Superior temporal gyrus (tissue), 1 donor: ENCODE measurements around the gene HMGB4.

Source experiments
- DNase-seq: peaks from one replicate; pipeline ENCODE4 v3.0.0-alpha.2; 2016; ENCODE audit errors: extremely low spot score

HMGB4 gene

GRCh38 chr1:33863779-33864178 is at the start of gene HMGB4:
HMGB4 (plus strand) TSS chr1:33864079; CDS start chr1:33864192, 113 bp downstream.
- DNase-seq, result no peak

GRCh38 chr1:33814166-33814565 is 49.7 kb upstream of the HMGB4 start:
- DNase-seq, result no peak

GRCh38 chr1:33815061-33815460 is 48.8 kb upstream of the HMGB4 start:
- no peak for DNase-seq

GRCh38 chr1:33818071-33818470 is 45.8 kb upstream of the HMGB4 start:
- DNase-seq, result no peak

- no peak for DNase-seq
Measured at GRCh38 chr1:33819290-33819912, 44.5 kb upstream of the HMGB4 start.

- DNase-seq, result no peak
Measured at GRCh38 chr1:33819913-33820311, 44.0 kb upstream of the HMGB4 start.

- no peak for DNase-seq
Measured at GRCh38 chr1:33820804-33821203, 43.1 kb upstream of the HMGB4 start.

- no peak for DNase-seq
Measured at GRCh38 chr1:33821291-33821690, 42.6 kb upstream of the HMGB4 start.

- no peak for DNase-seq
Measured at GRCh38 chr1:33822396-33822795, 41.5 kb upstream of the HMGB4 start.

GRCh38 chr1:33823401-33823800 is 40.5 kb upstream of the HMGB4 start:
- no peak for DNase-seq

GRCh38 chr1:33823830-33824229 is 40.0 kb upstream of the HMGB4 start:
- no peak for DNase-seq

GRCh38 chr1:33824321-33824720 is 39.6 kb upstream of the HMGB4 start:
- no peak for DNase-seq

- DNase-seq, result no peak
Measured at GRCh38 chr1:33824971-33825370, 38.9 kb upstream of the HMGB4 start.

GRCh38 chr1:33825506-33825905 is 38.4 kb upstream of the HMGB4 start:
- DNase-seq, result no peak

- DNase-seq, result no peak
Measured at GRCh38 chr1:33826311-33826710, 37.6 kb upstream of the HMGB4 start.

- no peak for DNase-seq
Measured at GRCh38 chr1:33826711-33827110, 37.2 kb upstream of the HMGB4 start.

- DNase-seq, result no peak
Measured at GRCh38 chr1:33828059-33828458, 35.8 kb upstream of the HMGB4 start.

- DNase-seq, result no peak
Measured at GRCh38 chr1:33828654-33829053, 35.2 kb upstream of the HMGB4 start.

GRCh38 chr1:33836911-33837310 is 27.0 kb upstream of the HMGB4 start:
- no peak for DNase-seq

- no peak for DNase-seq
Measured at GRCh38 chr1:33837635-33838034, 26.2 kb upstream of the HMGB4 start.

GRCh38 chr1:33841494-33841893 is 22.4 kb upstream of the HMGB4 start:
- no peak for DNase-seq

GRCh38 chr1:33842348-33842747 is 21.5 kb upstream of the HMGB4 start:
- DNase-seq, result no peak

GRCh38 chr1:33844166-33844565 is 19.7 kb upstream of the HMGB4 start:
- DNase-seq, result no peak

GRCh38 chr1:33846861-33847260 is 17.0 kb upstream of the HMGB4 start:
- no peak for DNase-seq
